GM12872 (cell line): ENCODE measurements around the gene RALB.

Source experiments
- TF ChIP-seq, protein P1 (sequence below): IDR thresholded peaks from 3 replicates; pipeline ENCODE4 v1.5.1; 2011; ENCODE audit warnings: low read depth, mild to moderate bottlenecking, low read length, moderate library complexity; ENCODE audit not compliant: insufficient read depth

RALB gene

DNA sequence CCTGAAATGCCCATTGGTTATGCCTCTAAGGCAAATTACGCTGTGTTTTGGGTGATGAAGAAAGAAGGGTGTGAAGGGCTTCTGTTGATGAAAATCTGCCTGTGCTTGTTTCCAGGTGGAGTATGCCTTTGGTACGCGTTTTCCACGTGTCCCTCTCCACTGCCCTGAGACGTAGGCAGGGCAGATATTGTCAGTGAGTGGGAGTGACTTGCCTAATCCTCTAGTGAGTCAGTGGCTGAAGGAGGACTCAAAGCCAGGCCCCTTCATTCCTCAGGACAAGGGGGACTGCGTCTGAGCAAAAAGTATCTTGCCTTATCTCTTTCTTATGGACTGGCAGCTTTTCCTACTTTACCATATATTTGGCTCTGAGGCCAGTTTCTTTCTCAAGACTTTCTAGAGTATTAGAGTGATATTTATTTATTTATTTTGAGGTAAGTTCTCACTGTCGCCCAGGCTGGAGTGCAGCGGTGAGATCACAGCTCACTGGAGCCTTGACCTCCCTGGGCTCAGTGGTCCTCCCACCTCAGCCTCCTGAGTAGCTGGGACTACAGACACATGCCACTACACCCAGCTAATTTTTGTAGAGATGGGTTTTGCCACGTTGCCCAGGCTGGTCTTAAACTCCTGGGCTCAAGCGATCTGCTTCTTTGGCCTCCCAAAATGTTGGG, 10.2 kb downstream of the RALB start:
- TF ChIP-seq, protein P1, sequence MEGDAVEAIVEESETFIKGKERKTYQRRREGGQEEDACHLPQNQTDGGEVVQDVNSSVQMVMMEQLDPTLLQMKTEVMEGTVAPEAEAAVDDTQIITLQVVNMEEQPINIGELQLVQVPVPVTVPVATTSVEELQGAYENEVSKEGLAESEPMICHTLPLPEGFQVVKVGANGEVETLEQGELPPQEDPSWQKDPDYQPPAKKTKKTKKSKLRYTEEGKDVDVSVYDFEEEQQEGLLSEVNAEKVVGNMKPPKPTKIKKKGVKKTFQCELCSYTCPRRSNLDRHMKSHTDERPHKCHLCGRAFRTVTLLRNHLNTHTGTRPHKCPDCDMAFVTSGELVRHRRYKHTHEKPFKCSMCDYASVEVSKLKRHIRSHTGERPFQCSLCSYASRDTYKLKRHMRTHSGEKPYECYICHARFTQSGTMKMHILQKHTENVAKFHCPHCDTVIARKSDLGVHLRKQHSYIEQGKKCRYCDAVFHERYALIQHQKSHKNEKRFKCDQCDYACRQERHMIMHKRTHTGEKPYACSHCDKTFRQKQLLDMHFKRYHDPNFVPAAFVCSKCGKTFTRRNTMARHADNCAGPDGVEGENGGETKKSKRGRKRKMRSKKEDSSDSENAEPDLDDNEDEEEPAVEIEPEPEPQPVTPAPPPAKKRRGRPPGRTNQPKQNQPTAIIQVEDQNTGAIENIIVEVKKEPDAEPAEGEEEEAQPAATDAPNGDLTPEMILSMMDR: no peak

DNA sequence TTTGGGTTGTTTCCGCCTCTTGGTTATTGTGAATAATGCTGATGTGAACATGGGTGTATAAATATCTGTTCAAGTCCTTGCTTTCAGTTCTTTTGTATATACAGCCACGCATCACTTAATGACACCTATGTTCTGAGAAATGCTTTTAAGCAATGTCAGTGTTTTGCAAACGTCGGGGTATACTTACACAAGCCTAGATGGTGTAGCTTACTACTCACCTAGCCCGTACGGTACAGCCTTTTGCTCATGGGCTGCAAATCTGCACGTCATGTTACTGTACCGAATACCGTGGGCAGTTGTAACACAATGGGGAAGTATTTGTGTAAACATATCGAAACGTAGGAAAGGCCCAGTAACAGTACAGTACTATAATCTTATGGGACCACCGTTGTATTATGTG, 12.4 kb downstream of the RALB start:
- TF ChIP-seq, protein P1: no peak

- TF ChIP-seq, protein P1: no peak
Measured at GRCh38 chr2:120267348-120267747, 14.7 kb downstream of the RALB start.

- TF ChIP-seq, protein P1: no peak
Measured at GRCh38 chr2:120269076-120269744, 16.6 kb downstream of the RALB start.

DNA sequence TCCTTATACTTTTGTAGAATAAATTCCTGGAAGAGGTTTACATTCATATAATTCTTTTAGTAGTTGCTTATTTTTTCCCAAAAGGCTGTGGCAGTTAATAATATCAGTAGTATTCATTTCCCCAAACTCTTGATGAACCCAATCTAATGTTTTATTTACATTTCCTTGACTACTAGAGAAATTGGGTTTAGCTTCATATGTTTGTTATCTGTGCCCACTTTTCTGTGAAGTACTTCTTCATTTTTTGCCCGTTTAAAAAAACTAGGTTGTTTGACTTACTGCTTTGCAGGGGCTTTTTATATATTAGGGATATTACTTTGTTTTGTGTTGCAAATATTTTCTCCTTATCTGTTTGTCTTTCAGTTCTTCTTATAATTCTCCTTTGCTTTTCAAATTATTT, 17.2 kb downstream of the RALB start:
- TF ChIP-seq, protein P1: no peak

- TF ChIP-seq, protein P1: no peak
Measured at GRCh38 chr2:120271711-120272379, 19.2 kb downstream of the RALB start.

GRCh38 chr2:120272763-120273481, 20.3 kb downstream of the RALB start:
- TF ChIP-seq, protein P1: no peak
